Endothelial cell of coronary artery (primary cell): ENCODE results near the gene OR1J4. TPM values are rescaled to one million over a fixed set of nuclear protein-coding genes. Genes with fewer than 3 reads are reported as not detected.

Experiments
- total RNA-seq: library from RNA; depleted of rRNA; stranded (reverse); fragments of >200 nt; gene quantifications from 2 replicates; pipeline ENCODE4 v1.2.3, GENCODE V29; 2014

OR1J4 gene, protein sequence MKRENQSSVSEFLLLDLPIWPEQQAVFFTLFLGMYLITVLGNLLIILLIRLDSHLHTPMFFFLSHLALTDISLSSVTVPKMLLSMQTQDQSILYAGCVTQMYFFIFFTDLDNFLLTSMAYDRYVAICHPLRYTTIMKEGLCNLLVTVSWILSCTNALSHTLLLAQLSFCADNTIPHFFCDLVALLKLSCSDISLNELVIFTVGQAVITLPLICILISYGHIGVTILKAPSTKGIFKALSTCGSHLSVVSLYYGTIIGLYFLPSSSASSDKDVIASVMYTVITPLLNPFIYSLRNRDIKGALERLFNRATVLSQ
- not detected in 2 replicates for total RNA-seq

DNA sequence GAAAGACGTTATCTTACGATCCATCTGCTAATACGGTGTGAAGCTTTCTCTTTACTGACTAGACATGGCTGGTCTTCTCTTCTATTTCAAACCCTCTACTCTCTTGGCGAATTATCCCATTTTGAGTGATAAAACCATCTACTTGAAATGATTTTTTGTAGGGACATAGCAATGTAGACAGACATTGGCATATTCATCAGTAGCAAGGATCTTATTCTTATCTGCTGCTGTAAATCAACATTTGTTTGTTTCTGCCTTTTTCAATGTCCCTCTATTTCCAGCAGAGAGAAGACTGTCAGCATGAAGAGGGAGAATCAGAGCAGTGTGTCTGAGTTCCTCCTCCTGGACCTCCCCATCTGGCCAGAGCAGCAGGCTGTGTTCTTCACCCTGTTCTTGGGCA is at the start of gene OR1J4:
Gene OR1J4 (plus strand): TSS at position 301 of the 400 bp plus-strand sequence. CDS start 0 bp downstream, at position 301.

DNA sequence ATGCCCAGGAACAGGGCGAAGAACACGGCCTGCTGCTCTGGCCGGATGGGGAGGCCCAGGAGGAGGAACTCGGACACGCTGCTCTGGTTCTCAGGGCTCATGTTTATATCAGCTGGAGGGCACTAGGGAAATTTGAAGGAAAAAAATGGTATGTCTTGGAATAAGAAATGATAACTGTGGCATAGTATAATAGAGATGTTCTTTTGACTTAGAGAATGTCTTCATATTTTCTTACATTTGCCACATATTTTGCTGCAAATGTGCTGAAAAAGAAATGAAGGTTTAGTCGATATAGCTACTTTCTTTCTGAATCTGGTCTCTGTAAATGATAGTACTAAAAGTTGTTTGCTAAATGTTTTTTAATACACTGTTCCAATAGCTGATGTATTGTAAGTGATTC is 41.1 kb upstream of the OR1J4 start, which contains the start of gene OR1J1:
Gene OR1J1 (minus strand): TSS at position 101 of the 400 bp plus-strand sequence. CDS start 0 bp downstream, at position 101.

DNA sequence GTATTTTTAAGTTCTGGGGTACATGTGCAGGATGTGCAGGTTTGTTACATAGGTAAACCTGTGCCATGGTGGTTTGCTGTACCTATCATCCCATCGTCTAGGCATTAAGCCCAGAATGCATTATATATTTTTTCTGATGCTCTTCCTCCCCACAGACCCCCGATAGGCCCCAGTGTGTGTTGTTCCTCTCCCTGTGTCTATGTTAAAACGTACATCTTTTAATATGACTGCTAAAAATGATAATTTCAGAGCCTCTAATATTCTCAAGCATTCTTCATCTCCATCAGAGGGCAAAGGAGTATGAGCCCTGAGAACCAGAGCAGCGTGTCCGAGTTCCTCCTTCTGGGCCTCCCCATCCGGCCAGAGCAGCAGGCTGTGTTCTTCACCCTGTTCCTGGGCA is 8.4 kb upstream of the OR1J4 start, which contains the start of gene OR1J2:
Gene OR1J2 (plus strand): TSS at position 301 of the 400 bp plus-strand sequence. CDS start 0 bp downstream, at position 301.

DNA sequence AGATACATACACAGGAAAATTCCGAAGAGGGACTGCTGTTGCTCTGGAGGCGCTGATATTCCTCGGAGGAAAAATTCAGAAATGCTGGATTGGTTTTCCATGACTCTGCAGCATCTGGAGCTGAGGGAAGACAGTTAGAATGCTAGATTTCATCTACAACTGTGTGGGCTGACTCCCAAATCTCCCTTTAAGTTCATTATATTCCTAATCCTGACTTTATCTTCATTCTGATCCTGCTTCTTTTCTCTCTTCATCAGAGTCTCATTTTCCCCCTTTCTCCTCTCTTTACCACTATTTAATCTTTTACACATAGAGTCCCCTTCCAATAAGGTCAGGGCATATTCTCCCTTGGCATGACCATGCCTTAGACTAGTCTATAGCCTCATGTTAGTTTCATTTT is 8.3 kb downstream of the OR1J4 start, which contains the start of gene OR1N1:
Gene OR1N1 (minus strand): TSS at position 101 of the 400 bp plus-strand sequence. CDS start 0 bp downstream, at position 101.

DNA sequence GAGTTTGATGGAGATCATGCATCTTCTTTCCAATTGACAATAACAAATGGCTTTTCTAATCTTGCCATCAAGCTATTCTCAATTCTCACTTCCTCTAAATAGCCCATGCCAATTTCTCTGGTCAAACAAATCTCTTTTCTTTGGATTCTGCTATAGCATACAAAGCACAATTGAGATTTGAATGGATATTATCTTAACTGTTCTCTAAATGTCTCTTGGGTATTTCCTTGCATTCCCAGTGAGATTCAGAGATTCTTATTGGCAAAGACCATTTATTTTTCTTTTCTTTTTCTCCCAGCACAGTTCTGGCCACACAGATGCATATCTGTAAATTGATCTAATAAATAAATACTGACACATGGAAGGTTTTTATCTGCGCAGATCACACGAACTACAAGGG is 33.9 kb downstream of the OR1J4 start, which contains the start of gene OR1N2:
Gene OR1N2 (plus strand): TSS at position 301 of the 400 bp plus-strand sequence. CDS start 100 bp downstream, outside the sequence.

Other genes starting within 250 kb of the OR1J4 start
- 0.81 and 1.8 TPM in 2 replicates for gene PTGS1, start 148.1 kb upstream of the OR1J4 start, total RNA-seq
- not detected in 2 replicates for gene OR1J1, start 41.2 kb upstream of the OR1J4 start, total RNA-seq
- gene OR1J2, start 8.3 kb upstream of the OR1J4 start, total RNA-seq, result not detected in 2 replicates
- gene OR1N1, start 8.2 kb downstream of the OR1J4 start, total RNA-seq, result not detected in 2 replicates
- gene OR1N2, start 34.0 kb downstream of the OR1J4 start, total RNA-seq, result not detected in 2 replicates
- gene OR1L8, start 64.2 kb downstream of the OR1J4 start, total RNA-seq, result under 0.01 and 0.09 TPM in 2 replicates
- gene OR1Q1, start 95.6 kb downstream of the OR1J4 start, total RNA-seq, result not detected in 2 replicates
- gene OR1B1, start 138.5 kb downstream of the OR1J4 start, total RNA-seq, result 0.09 TPM in 1 of 2 replicates, not detected in the other
- not detected in 2 replicates for gene OR1L1, start 142.6 kb downstream of the OR1J4 start, total RNA-seq
- gene OR1L3, start 156.0 kb downstream of the OR1J4 start, total RNA-seq, result not detected in 2 replicates
- gene OR1L4, start 204.8 kb downstream of the OR1J4 start, total RNA-seq, result not detected in 2 replicates
- gene OR1L6, start 223.2 kb downstream of the OR1J4 start, total RNA-seq, result not detected in 2 replicates